ENCODE measurements around the gene GARNL3. TPM values are rescaled to one million over a fixed set of nuclear protein-coding genes. Genes with fewer than 3 reads are reported as not detected.

GARNL3 gene
- total and polyA plus RNA-seq, 2 donors from 2014 or later = 2.6 to 10.2 TPM

GRCh38 chr9:127399736-127400269 lies 135.2 kb downstream of the GARNL3 start:
- H3K36me3 ChIP-seq (ENCODE audit: control insufficient read depth in 2 of 3, insufficient read depth in 3 of 3, low read length in 3 of 3) = peaks cover 0 to 6% (median 5%) of the 10 kb centered on the region in 3 donors
- H3K27ac ChIP-seq (ENCODE audit: low read depth in 2 of 2, low read length in 2 of 2) = no peak overlapping the region
- DNase-seq = no peak
- H3K27me3 ChIP-seq (ENCODE audit: control insufficient read depth, insufficient read depth, low read length) = no peaks in the 10 kb centered on the region
- no peak for FAIRE-seq
- peaks cover 0 to 17% (median 9%) of the 10 kb centered on the region in 3 donors for H3K4me1 ChIP-seq (ENCODE audit: control insufficient read depth in 2 of 3, insufficient read depth in 2 of 3, low read depth in 1 of 3, low read length in 3 of 3)
- no peak for TF ChIP-seq CTCF (IDR thresholded peaks at IDR 0.05; ENCODE audit: borderline replicate concordance, extremely low read depth, insufficient read depth)
- H3K9me3 ChIP-seq (ENCODE audit: control insufficient read depth in 2 of 3, insufficient read depth in 1 of 3, low read length in 3 of 3) = no peaks in the 10 kb centered on the region
- no peak overlapping the region for H3K4me3 ChIP-seq (ENCODE audit: low read length in 3 of 3)
- intact Hi-C loops (cut with DNase I) = no loop called here
- H3K9ac ChIP-seq (ENCODE audit: low read length in 3 of 3) = no peak overlapping the region

GRCh38 chr9:127402401-127403090 lies 138.0 kb downstream of the GARNL3 start:
- DNase-seq = no peak
- no peak for FAIRE-seq
- TF ChIP-seq CTCF (IDR thresholded peaks at IDR 0.05; ENCODE audit: borderline replicate concordance, extremely low read depth, insufficient read depth) = no peak
- H3K4me1 ChIP-seq (ENCODE audit: control insufficient read depth in 2 of 3, insufficient read depth in 2 of 3, low read depth in 1 of 3, low read length in 3 of 3) = peaks cover 0 to 11% (median 6%) of the 10 kb centered on the region in 3 donors
- no peaks in the 10 kb centered on the region for H3K27me3 ChIP-seq (ENCODE audit: control insufficient read depth, insufficient read depth, low read length)
- H3K9me3 ChIP-seq (ENCODE audit: control insufficient read depth in 2 of 3, insufficient read depth in 1 of 3, low read length in 3 of 3) = no peaks in the 10 kb centered on the region
- H3K9ac ChIP-seq (ENCODE audit: low read length in 3 of 3) = no peak overlapping the region
- intact Hi-C loops (cut with DNase I) = no loop called here
- H3K36me3 ChIP-seq (ENCODE audit: control insufficient read depth in 2 of 3, insufficient read depth in 3 of 3, low read length in 3 of 3) = peaks cover 0 to 20% (median 15%) of the 10 kb centered on the region in 3 donors
- no peak overlapping the region for H3K4me3 ChIP-seq (ENCODE audit: low read length in 3 of 3)
- no peak overlapping the region for H3K27ac ChIP-seq (ENCODE audit: low read depth in 2 of 2, low read length in 2 of 2)

- DNase-seq (no peak), FAIRE-seq (no peak)
- peaks cover 0 to 20% (median 15%) of the 10 kb centered on the region in 3 donors for H3K36me3 ChIP-seq (ENCODE audit: control insufficient read depth in 2 of 3, insufficient read depth in 3 of 3, low read length in 3 of 3)
- TF ChIP-seq CTCF (IDR thresholded peaks at IDR 0.05; ENCODE audit: borderline replicate concordance, extremely low read depth, insufficient read depth) = no peak
- H3K4me1 ChIP-seq (ENCODE audit: control insufficient read depth in 2 of 3, insufficient read depth in 2 of 3, low read depth in 1 of 3, low read length in 3 of 3) = peaks cover 0 to 3% (median under 1%) of the 10 kb centered on the region in 3 donors
- no peaks in the 10 kb centered on the region for H3K27me3 ChIP-seq (ENCODE audit: control insufficient read depth, insufficient read depth, low read length)
- H3K9ac ChIP-seq (ENCODE audit: low read length in 3 of 3) = no peak overlapping the region
- no peak overlapping the region for H3K27ac ChIP-seq (ENCODE audit: low read depth in 2 of 2, low read length in 2 of 2)
- no peaks in the 10 kb centered on the region for H3K9me3 ChIP-seq (ENCODE audit: control insufficient read depth in 2 of 3, insufficient read depth in 1 of 3, low read length in 3 of 3)
- H3K4me3 ChIP-seq (ENCODE audit: low read length in 3 of 3) = no peak overlapping the region
- intact Hi-C loops (cut with DNase I) = no loop called here
Measured at GRCh38 chr9:127403507-127404192, 139.1 kb downstream of the GARNL3 start.
